Aorta (tissue), 5 donors: ENCODE data around the gene GTF3C1. TPM values are rescaled to one million over a fixed set of nuclear protein-coding genes. Genes with fewer than 3 reads are reported as not detected.
A peak's percentile ranks its signal among the peaks of the same experiment; 100 is the strongest.

Experiments used
- ATAC-seq: fragments of 200-7000 bp; cut with Tn5 transposase; one replicate; pipeline ENCODE4 v1.9.1; 2022; ENCODE audit warnings: moderate library complexity; ENCODE audit not compliant: low FRiP score
- DNase-seq, 2 donors: peaks; one replicate each; pipeline ENCODE4 v3.0.0-alpha.2; 2020
- H3K27ac ChIP-seq, 2 donors: one replicate each; pipeline ENCODE4 v1.5.1; 2013; ENCODE audit warnings: low read length in 2 of 2, mild to moderate bottlenecking in 2 of 2, moderate library complexity in 2 of 2, control low read depth in 1 of 2, inconsistent platforms in 1 of 2, low read depth in 1 of 2
- H3K27me3 ChIP-seq, 2 donors: one replicate each; pipeline ENCODE4 v1.6.1; 2013; ENCODE audit warnings: control low read depth in 1 of 2, low read length in 1 of 2, mild to moderate bottlenecking in 1 of 2, moderate library complexity in 1 of 2; ENCODE audit not compliant: insufficient read depth in 2 of 2, control insufficient read depth in 1 of 2
- H3K36me3 ChIP-seq, 2 donors: one replicate each; pipeline ENCODE4 v1.6.1; 2013; ENCODE audit warnings: control low read depth in 1 of 2, low read length in 1 of 2, mild to moderate bottlenecking in 1 of 2; ENCODE audit not compliant: insufficient read depth in 2 of 2, control insufficient read depth in 1 of 2
- H3K4me1 ChIP-seq, 2 donors: one replicate each; pipeline ENCODE4 v1.6.1; 2013; ENCODE audit warnings: low read length in 2 of 2, control low read depth in 1 of 2, mild to moderate bottlenecking in 1 of 2, moderate library complexity in 1 of 2; ENCODE audit not compliant: insufficient read depth in 2 of 2, control insufficient read depth in 1 of 2
- H3K4me3 ChIP-seq, 2 donors: one replicate each; pipeline ENCODE4 v1.5.1; 2013; ENCODE audit warnings: low read length in 2 of 2, control low read depth in 1 of 2, mild to moderate bottlenecking in 1 of 2
- H3K9me3 ChIP-seq: one replicate; pipeline ENCODE4 v1.6.1; 2013; ENCODE audit warnings: mild to moderate bottlenecking, low read length; ENCODE audit not compliant: control insufficient read depth
- WGBS, 2 donors: extraction: QIAGEN DNeasy Blood & Tissue Kit; methylation state at CpG; one replicate each; pipeline ENCODE4 v1.1.7; 2013; 5-methylcytosine and 5-hydroxymethylcytosine counted together
- intact Hi-C, 2 donors: fragments of 100-400 bp; cut with DNase I; formaldehyde crosslinking; loops; one replicate each; pipeline versions ENCODE4 v1.14.2 to v1.15.0; 2022
- polyA plus RNA-seq, 2 donors: library from polyadenylated mRNA; stranded (reverse); fragments of 200-250 nt; gene quantifications; one replicate each; pipeline ENCODE4 v1.2.3, GENCODE V29; 2013
- total RNA-seq, 2 donors: library from RNA; stranded (reverse); fragmentation: NEBNext Ultra II Directional; extraction: Animal tissue kit (Norgen Biotek cat#: 25700); gene quantifications; one replicate each; pipeline ENCODE4 v1.2.1, GENCODE V29; 2021
- donor health status: healthy with polysubstance abuse.
- donor health status: Bipolar disorder and iron deficiency.
- donor health status: DM: no; HTN: no; CAD: no.
- donor health status: DM: no; HTN: no; CAD: no.
- donor health status: DM: yes; HTN: yes; CAD: no.

Gene GTF3C1
- total and polyA plus RNA-seq, 4 donors = 9.4 to 72.2 (median 47.7) TPM

GRCh38 chr16:27473101-27473900 is 76.4 kb downstream of the GTF3C1 start:
- ATAC-seq (no peak), DNase-seq (peak; percentile 44 to 58)

GRCh38 chr16:27472091-27473020 is 77.4 kb downstream of the GTF3C1 start:
- intact Hi-C loops = no loop called here
- H3K27me3 ChIP-seq = no peaks in the 10 kb centered on the region
- H3K9me3 ChIP-seq = no peaks in the 10 kb centered on the region
- DNase-seq = peak; percentile 22 to 49
- peaks cover 0 to 10% of the 10 kb centered on the region in 2 donors for H3K36me3 ChIP-seq
- H3K27ac ChIP-seq = no peak overlapping the region
- no peak overlapping the region for H3K4me3 ChIP-seq
- 88 to 91% methylated on average over 15 of the region's 15 CpGs for WGBS, 2 donors
- ATAC-seq = no peak
- H3K4me1 ChIP-seq = no peaks in the 10 kb centered on the region

More at GRCh38 chr16:27473101-27473900, 76.4 kb downstream of the GTF3C1 start:
- Histone ChIP-seq H3K4me3 (no peak overlapping the region), H3K9me3 (no peaks in the 10 kb centered on the region), H3K4me1 (no peaks in the 10 kb centered on the region), H3K27me3 (no peaks in the 10 kb centered on the region), H3K36me3 (peaks cover 0 to 10% of the 10 kb centered on the region in 2 donors), H3K27ac (no peak overlapping the region)
- WGBS, 2 donors = 95 to 96% methylated on average over 9 of the region's 9 CpGs
- intact Hi-C loops = no loop called here

GRCh38 chr16:27471661-27472060 is 78.1 kb downstream of the GTF3C1 start:
- no peaks in the 10 kb centered on the region for H3K9me3 ChIP-seq
- ATAC-seq (no peak), DNase-seq (peak in 1 of 2 donors; percentile 67)
- intact Hi-C loops = no loop called here
- no peaks in the 10 kb centered on the region for H3K27me3 ChIP-seq
- 89 to 90% methylated on average over 19 of the region's 19 CpGs for WGBS, 2 donors
- no peak overlapping the region for H3K27ac ChIP-seq
- H3K4me3 ChIP-seq = no peak overlapping the region
- H3K36me3 ChIP-seq = peaks cover 0 to 10% of the 10 kb centered on the region in 2 donors
- H3K4me1 ChIP-seq = no peaks in the 10 kb centered on the region

GRCh38 chr16:27470567-27471431 is 78.9 kb downstream of the GTF3C1 start:
- no peak overlapping the region for H3K27ac ChIP-seq

GRCh38 chr16:27468941-27469531 is 80.7 kb downstream of the GTF3C1 start:
- Histone ChIP-seq H3K27me3 (no peaks in the 10 kb centered on the region), H3K4me1 (no peaks in the 10 kb centered on the region), H3K9me3 (no peaks in the 10 kb centered on the region), H3K36me3 (peaks cover 2 to 16% of the 10 kb centered on the region in 2 donors), H3K27ac (no peak overlapping the region), H3K4me3 (no peak overlapping the region)
- ATAC-seq = no peak
- peak; percentile 7 to 68 for DNase-seq
- 95 to 96% methylated on average over 22 of the region's 22 CpGs for WGBS, 2 donors
- intact Hi-C loops = no loop called here

More at GRCh38 chr16:27470567-27471431, 78.9 kb downstream of the GTF3C1 start:
- Histone ChIP-seq H3K9me3 (no peaks in the 10 kb centered on the region), H3K4me1 (no peaks in the 10 kb centered on the region), H3K27me3 (no peaks in the 10 kb centered on the region), H3K36me3 (peaks cover 0 to 10% of the 10 kb centered on the region in 2 donors), H3K4me3 (no peak overlapping the region)
- DNase-seq (peak; percentile 76 to 80), ATAC-seq (no peak)
- 60 to 61% methylated on average over 28 of the region's 28 CpGs for WGBS, 2 donors
- intact Hi-C loops = no loop called here

GRCh38 chr16:27465483-27465879 is 84.2 kb downstream of the GTF3C1 start:
- H3K27ac ChIP-seq = no peak overlapping the region
- ATAC-seq = no peak
- intact Hi-C loops = no loop called here
- 83 to 85% methylated on average over 8 of the region's 8 CpGs for whole genome bisulfite sequencing, 2 donors
- no peaks in the 10 kb centered on the region for H3K27me3 ChIP-seq
- no peaks in the 10 kb centered on the region for H3K9me3 ChIP-seq
- no peak overlapping the region for H3K4me3 ChIP-seq
- peaks cover 5 to 27% of the 10 kb centered on the region in 2 donors for H3K36me3 ChIP-seq
- DNase-seq = peak in 1 of 2 donors; percentile 31
- no peaks in the 10 kb centered on the region for H3K4me1 ChIP-seq

- Histone ChIP-seq H3K36me3 (peaks cover 5 to 26% of the 10 kb centered on the region in 2 donors), H3K27me3 (no peaks in the 10 kb centered on the region), H3K4me3 (no peak overlapping the region), H3K4me1 (no peaks in the 10 kb centered on the region), H3K27ac (no peak overlapping the region), H3K9me3 (no peaks in the 10 kb centered on the region)
- no peak for ATAC-seq
- peak in 1 of 2 donors; percentile 64 for DNase-seq
- WGBS, 2 donors = 91 to 92% methylated on average over 33 of the region's 33 CpGs
- intact Hi-C loops = no loop called here
These were observed 84.9 kb downstream of the GTF3C1 start for GRCh38 chr16:27464626-27465482.
